ENCODE data around the gene RASGEF1B.

- TF ChIP-seq REST (IDR thresholded peaks at IDR 0.05; ENCODE audit: insufficient read depth in 1 of 2, low read depth in 2 of 2, low read length in 2 of 2) (no peak), POLR2AphosphoS5 (IDR thresholded peaks at IDR 0.05; ENCODE audit: low read depth, low read length) (no peak)
Observed at GRCh38 chr4:81380437-81380836, 91.3 kb downstream of the RASGEF1B start.

All from PFSK-1 (cell line).